Keratinocyte (primary cell): ENCODE measurements around the gene SRSF12. TPM values are rescaled to one million over a fixed set of nuclear protein-coding genes. Genes with fewer than 3 reads are reported as not detected.

Experiments
- DNase-seq: peaks from one replicate; pipeline ENCODE4 v3.0.0-alpha.2; 2011; ENCODE audit warnings: low read depth, missing footprints, low spot score
- FAIRE-seq: peaks from 2 replicates; lab custom pipeline; 2011; peaks lifted over from hg19 to GRCh38; lab: Jason Lieb, UNC
- H2AFZ ChIP-seq: 2 replicates; pipeline ENCODE4 v1.6.0; 2012; ENCODE audit warnings: low read length, control low read depth, inconsistent platforms; ENCODE audit not compliant: control insufficient read depth
- H3K27ac ChIP-seq: 2 replicates; pipeline ENCODE4 v1.5.1; 2011; ENCODE audit warnings: low read length; ENCODE audit not compliant: control insufficient read depth, insufficient read depth
- H3K27me3 ChIP-seq: 3 replicates; pipeline ENCODE4 v1.6.0; 2011; ENCODE audit warnings: low read length; ENCODE audit not compliant: control insufficient read depth, insufficient read depth; ENCODE audit errors: extremely low read depth
- H3K36me3 ChIP-seq, 2 experiments: 2 replicates in 1 of 2; 3 replicates in 1 of 2; pipeline ENCODE4 v1.5.1; 2011; ENCODE audit warnings: low read length in 2 of 2, mild to moderate bottlenecking in 1 of 2; ENCODE audit not compliant: control insufficient read depth in 2 of 2, insufficient read depth in 2 of 2; ENCODE audit errors: extremely low read depth in 1 of 2
- H3K4me1 ChIP-seq: 3 replicates; pipeline ENCODE4 v1.5.1; 2011; ENCODE audit warnings: low read length; ENCODE audit not compliant: control insufficient read depth, insufficient read depth; ENCODE audit errors: extremely low read depth
- H3K4me2 ChIP-seq: 3 replicates; pipeline ENCODE4 v1.6.0; 2011; ENCODE audit warnings: low read depth, low read length; ENCODE audit not compliant: control insufficient read depth, insufficient read depth; ENCODE audit errors: extremely low read depth
- H3K4me3 ChIP-seq, 3 experiments: fragments of 200-600 bp in 1 of 3; sonication (generic) in 1 of 3; 2 replicates in 2 of 3; 3 replicates in 1 of 3; pipeline ENCODE4 v1.5.1; 2011 to 2016; ENCODE audit warnings: low read length in 3 of 3, mild to moderate bottlenecking in 3 of 3, control low read depth in 2 of 3, inconsistent platforms in 1 of 3, low read depth in 1 of 3, mixed read lengths in 1 of 3, mixed run types in 1 of 3, moderate library complexity in 1 of 3; ENCODE audit not compliant: control insufficient read depth in 2 of 3, insufficient read depth in 2 of 3; ENCODE audit errors: extremely low read depth in 1 of 3
- H3K79me2 ChIP-seq: 2 replicates; pipeline ENCODE4 v1.6.0; 2012; ENCODE audit warnings: low read length; ENCODE audit not compliant: control insufficient read depth, insufficient read depth
- H3K9ac ChIP-seq: 3 replicates; pipeline ENCODE4 v1.6.0; 2011; ENCODE audit warnings: low read length; ENCODE audit not compliant: control insufficient read depth, insufficient read depth; ENCODE audit errors: extremely low read depth
- H3K9me1 ChIP-seq: 3 replicates; pipeline ENCODE4 v1.6.0; 2011; ENCODE audit warnings: low read length; ENCODE audit not compliant: control insufficient read depth, insufficient read depth; ENCODE audit errors: extremely low read depth
- H3K9me3 ChIP-seq: 2 replicates; pipeline ENCODE4 v1.5.1; 2012; ENCODE audit warnings: low read depth, low read length; ENCODE audit not compliant: control insufficient read depth
- H4K20me1 ChIP-seq: 3 replicates; pipeline ENCODE4 v1.6.0; 2011; ENCODE audit warnings: low read length; ENCODE audit not compliant: control insufficient read depth, insufficient read depth; ENCODE audit errors: extremely low read depth
- CTCF ChIP-seq, 3 experiments: IDR thresholded peaks in 1 of 3; conservative IDR thresholded peaks in 1 of 3; optimal IDR thresholded peaks in 1 of 3; 2 replicates in 2 of 3; 3 replicates in 1 of 3; pipeline versions ENCODE3 to v1.5.1; 2011; ENCODE audit warnings: low read length in 3 of 3, mild to moderate bottlenecking in 3 of 3, moderate library complexity in 2 of 3, control low read depth in 1 of 3, inconsistent platforms in 1 of 3; ENCODE audit not compliant: insufficient read depth in 2 of 3; ENCODE audit errors: extremely low read depth in 1 of 3
- EZH2 ChIP-seq: IDR thresholded peaks from one replicate; pipeline ENCODE4 v1.6.1; 2012; ENCODE audit warnings: inconsistent platforms, mild to moderate bottlenecking, low read length, moderate library complexity
- dilution Hi-C: fragments of 300-500 bp; cut with MboI; formaldehyde crosslinking; loops from one replicate; pipeline ENCODE4 v1.7.0; 2020; ENCODE audit warnings: low sequenced_read_pairs; ENCODE audit not compliant: extremely low pct_ligation_motif_present
- polyA plus RNA-seq, 5 experiments: library from polyadenylated mRNA; depleted of rRNA in 3 of 5; stranded (reverse) in 3 of 5; stranded (forward) in 1 of 5; unstranded in 1 of 5; fragments of >200 nt; gene quantifications; 1 replicate in 1 of 5; 2 replicates in 3 of 5; 3 replicates in 1 of 5; pipeline versions ENCODE4 v1.2.1 to v1.2.3, GENCODE V29; 2011 to 2012; ENCODE audit warnings: missing spikeins in 2 of 5, low read depth in 1 of 5, low replicate concordance in 1 of 5

The SRSF12 gene
- polyA plus RNA-seq, 1 donor (not counting 4 experiments of a cell fraction or from before 2014, with no cell fraction given) = 0.28 TPM

GRCh38 chr6:89048985-89049384 lies 68.9 kb downstream of the SRSF12 start:
- Histone ChIP-seq H3K4me1 (no peaks in the 10 kb centered on the region), H4K20me1 (no peaks in the 10 kb centered on the region), H3K4me2 (no peak overlapping the region), H3K27ac (no peak overlapping the region), H3K4me3 (no peak overlapping the region), H3K9me1 (no peaks in the 10 kb centered on the region), H3K27me3 (no peaks in the 10 kb centered on the region), H2AFZ (no peak overlapping the region), H3K36me3 (no peaks in the 10 kb centered on the region), H3K79me2 (no peaks in the 10 kb centered on the region), H3K9me3 (no peaks in the 10 kb centered on the region), H3K9ac (no peak overlapping the region)
- DNase-seq = no peak
- dilution Hi-C loops = no loop called here
- FAIRE-seq = peak; percentile 43
- TF ChIP-seq EZH2 (no peak), CTCF (optimal IDR thresholded peaks at IDR 0.05 in 1 of 3, IDR thresholded peaks at IDR 0.05 in 1 of 3, conservative IDR thresholded peaks at IDR 0.05 in 1 of 3; ENCODE audit: extremely low read depth in 1 of 3, insufficient read depth in 2 of 3, low read length in 3 of 3) (no peak)

GRCh38 chr6:89048288-89048923 lies 69.5 kb downstream of the SRSF12 start:
- FAIRE-seq = no peak
- no peaks in the 10 kb centered on the region for H3K4me1 ChIP-seq
- H3K4me2 ChIP-seq = no peak overlapping the region
- no peaks in the 10 kb centered on the region for H3K36me3 ChIP-seq
- H3K4me3 ChIP-seq = no peak overlapping the region
- H3K27ac ChIP-seq = no peak overlapping the region
- H4K20me1 ChIP-seq = no peaks in the 10 kb centered on the region
- no peak overlapping the region for H2AFZ ChIP-seq
- H3K9ac ChIP-seq = no peak overlapping the region
- dilution Hi-C loops = no loop called here
- no peaks in the 10 kb centered on the region for H3K9me1 ChIP-seq
- H3K79me2 ChIP-seq = no peaks in the 10 kb centered on the region
- DNase-seq = no peak
- no peaks in the 10 kb centered on the region for H3K27me3 ChIP-seq
- H3K9me3 ChIP-seq = no peaks in the 10 kb centered on the region
- no peak for TF ChIP-seq EZH2
- TF ChIP-seq CTCF (optimal IDR thresholded peaks at IDR 0.05 in 1 of 3, IDR thresholded peaks at IDR 0.05 in 1 of 3, conservative IDR thresholded peaks at IDR 0.05 in 1 of 3; ENCODE audit: extremely low read depth in 1 of 3, insufficient read depth in 2 of 3, low read length in 3 of 3) = no peak
